Measurements from ENCODE around the gene HDAC10. TPM values are rescaled to one million over a fixed set of nuclear protein-coding genes. Genes with fewer than 3 reads are reported as not detected.
A peak's percentile ranks its signal among the peaks of the same experiment; 100 is the strongest.

Gene HDAC10
- 100 to 1,000 TPM; 112 to 131 (median 123) TPM for total RNA-seq
- 35.6 TPM for total RNA-seq (2013)

- H3K4me3 ChIP-seq (ENCODE audit: low read length): peak within 1 kb of the TSS; percentile 80
- under 1% methylated on average over 81 of the region's 81 CpGs for WGBS (ENCODE audit: insufficient coverage)
- intact Hi-C loops (cut with micrococcal nuclease): loop anchor here (5.0 kb wide), 3 partner anchors 76 to 441 kb away; partner anchors contain the start of gene DENND6B
These were observed at the start of gene HDAC10 for GRCh38 chr22:50250555-50251476. Gene HDAC10 (minus strand): TSS chr22:50251265. CDS start chr22:50251032, 233 bp downstream.

DNA sequence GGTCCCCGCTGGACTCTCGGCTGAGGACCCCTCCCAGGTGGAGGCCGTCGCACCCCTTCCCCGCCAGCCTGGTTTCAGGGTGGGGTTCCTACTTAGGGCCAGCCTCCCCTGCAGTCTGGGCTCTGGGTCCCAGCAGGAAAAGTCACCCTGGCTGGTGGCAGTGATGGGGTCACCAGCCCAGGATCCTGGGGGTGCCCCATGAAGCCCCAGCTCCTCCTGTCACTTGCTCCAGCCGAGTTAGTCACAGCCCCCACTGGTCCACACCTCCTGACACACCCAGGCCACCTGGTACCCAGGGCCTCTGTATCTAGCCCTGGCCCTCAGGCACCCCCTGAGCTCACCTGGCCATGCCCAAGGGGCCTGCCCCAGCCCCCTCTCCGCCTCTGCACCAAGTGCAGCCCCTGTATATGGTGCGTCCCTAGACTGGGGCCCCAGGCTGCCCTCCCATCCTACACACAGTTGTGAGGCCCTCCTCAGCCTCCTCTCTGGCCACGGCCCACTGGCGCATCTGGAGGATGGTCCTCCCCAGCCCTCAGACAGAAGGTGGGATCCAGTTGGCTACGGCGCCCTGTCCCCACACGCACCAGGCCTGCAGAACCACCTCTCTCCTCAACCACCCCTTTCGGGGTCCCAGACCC, 49.7 kb upstream of the HDAC10 start:
- Mint-ChIP-seq H3K36me3 (no peaks in the 10 kb centered on the region), H3K4me1 (peaks cover 0 to 5% of the 10 kb centered on the region in 2 donors), H3K27me3 (ENCODE audit: low read depth in 2 of 2) (peaks cover 0 to 22% of the 10 kb centered on the region in 2 donors), H3K9me3 (no peaks in the 10 kb centered on the region), H3K27ac (no peak overlapping the region), H3K4me3 (no peak overlapping the region)
- Histone ChIP-seq H3K27me3 (ENCODE audit: control insufficient read depth, insufficient read depth, low read length) (peaks cover 6% of the 10 kb centered on the region), H3K4me1 (ENCODE audit: control insufficient read depth, insufficient read depth, low read length) (peaks cover 51% of the 10 kb centered on the region), H3K4me3 (ENCODE audit: low read length) (no peak overlapping the region), H3K9me3 (ENCODE audit: control insufficient read depth, insufficient read depth, low read length) (no peaks in the 10 kb centered on the region), H3K27ac (ENCODE audit: low read length) (no peak overlapping the region), H3K36me3 (ENCODE audit: control insufficient read depth, insufficient read depth, low read length) (no peaks in the 10 kb centered on the region)
- intact Hi-C loops (cut with micrococcal nuclease): no loop called here
- TF ChIP-seq CTCF (IDR thresholded peaks at IDR 0.05): no peak
- DNase-seq: no peak
- ATAC-seq: no peak
- 88% methylated on average over 14 of the region's 14 CpGs for WGBS (ENCODE audit: insufficient coverage)

More at GRCh38 chr22:50250555-50251476, at the start of gene HDAC10:
- Histone ChIP-seq H3K36me3 (ENCODE audit: control insufficient read depth, insufficient read depth, low read length) (peaks cover 21% of the 10 kb centered on the region), H3K4me1 (ENCODE audit: control insufficient read depth, insufficient read depth, low read length) (peaks cover 52% of the 10 kb centered on the region), H3K9me3 (ENCODE audit: control insufficient read depth, insufficient read depth, low read length) (no peaks in the 10 kb centered on the region), H3K27ac (ENCODE audit: low read length) (peak within 1 kb of the TSS; percentile 68), H3K27me3 (ENCODE audit: control insufficient read depth, insufficient read depth, low read length) (no peaks in the 10 kb centered on the region)
- Mint-ChIP-seq H3K4me1 (peaks cover 0 to 17% of the 10 kb centered on the region in 2 donors), H3K27ac (peak within 1 kb of the TSS in 1 of 2 donors; percentile 62), H3K36me3 (no peaks in the 10 kb centered on the region), H3K27me3 (ENCODE audit: low read depth in 2 of 2) (no peaks in the 10 kb centered on the region), H3K4me3 (peak within 1 kb of the TSS; percentile 74), H3K9me3 (no peaks in the 10 kb centered on the region)
- DNase-seq: peak; percentile 60 to 90
- peak; percentile 58 to 64 (median 64) for ATAC-seq
- no peak for TF ChIP-seq CTCF (IDR thresholded peaks at IDR 0.05)

- H3K9me3 Mint-ChIP-seq: no peaks in the 10 kb centered on the region
- H3K27me3 Mint-ChIP-seq (ENCODE audit: low read depth in 2 of 2): peaks cover 0 to 17% of the 10 kb centered on the region in 2 donors
- no peaks in the 10 kb centered on the region for H3K36me3 ChIP-seq (ENCODE audit: control insufficient read depth, insufficient read depth, low read length)
- H3K4me1 ChIP-seq (ENCODE audit: control insufficient read depth, insufficient read depth, low read length): peaks cover 44% of the 10 kb centered on the region
- no peak for TF ChIP-seq CTCF (IDR thresholded peaks at IDR 0.05)
- H3K9me3 ChIP-seq (ENCODE audit: control insufficient read depth, insufficient read depth, low read length): no peaks in the 10 kb centered on the region
- H3K4me3 Mint-ChIP-seq: no peak overlapping the region
- H3K27me3 ChIP-seq (ENCODE audit: control insufficient read depth, insufficient read depth, low read length): no peaks in the 10 kb centered on the region
- H3K4me3 ChIP-seq (ENCODE audit: low read length): no peak overlapping the region
- intact Hi-C loops (cut with micrococcal nuclease): no loop called here
- no peak for ATAC-seq
- no peak for DNase-seq
- H3K27ac Mint-ChIP-seq: no peak overlapping the region
- 54% methylated on average over 93 of the region's 93 CpGs for WGBS (ENCODE audit: insufficient coverage)
- no peaks in the 10 kb centered on the region for H3K36me3 Mint-ChIP-seq
- H3K27ac ChIP-seq (ENCODE audit: low read length): no peak overlapping the region
- peaks cover 0 to 5% of the 10 kb centered on the region in 2 donors for H3K4me1 Mint-ChIP-seq
These were observed 48.9 kb upstream of the HDAC10 start for GRCh38 chr22:50299785-50300619.

Data from natural killer cell (primary cell).